Stimulated activated CD4-positive, alpha-beta T cell treated with anti-CD3 and anti-CD28 coated beads, Interleukin-2, amount 100 ng/mL, for 48 hours (primary cell): Measurements from ENCODE around the gene TPO.
"Not testable (repeated sequence)": the region's sequence is repeated elsewhere in the genome, so short reads cannot be mapped to it uniquely, and the experiment has no call there.

Experiments
- DNase-seq, 2 donors: peaks; one replicate each; pipeline ENCODE4 v3.0.0-alpha.2; 2020

TPO gene

GRCh38 chr2:1406434-1406833 is 6.8 kb upstream of the TPO start:
- no peak for DNase-seq

DNA sequence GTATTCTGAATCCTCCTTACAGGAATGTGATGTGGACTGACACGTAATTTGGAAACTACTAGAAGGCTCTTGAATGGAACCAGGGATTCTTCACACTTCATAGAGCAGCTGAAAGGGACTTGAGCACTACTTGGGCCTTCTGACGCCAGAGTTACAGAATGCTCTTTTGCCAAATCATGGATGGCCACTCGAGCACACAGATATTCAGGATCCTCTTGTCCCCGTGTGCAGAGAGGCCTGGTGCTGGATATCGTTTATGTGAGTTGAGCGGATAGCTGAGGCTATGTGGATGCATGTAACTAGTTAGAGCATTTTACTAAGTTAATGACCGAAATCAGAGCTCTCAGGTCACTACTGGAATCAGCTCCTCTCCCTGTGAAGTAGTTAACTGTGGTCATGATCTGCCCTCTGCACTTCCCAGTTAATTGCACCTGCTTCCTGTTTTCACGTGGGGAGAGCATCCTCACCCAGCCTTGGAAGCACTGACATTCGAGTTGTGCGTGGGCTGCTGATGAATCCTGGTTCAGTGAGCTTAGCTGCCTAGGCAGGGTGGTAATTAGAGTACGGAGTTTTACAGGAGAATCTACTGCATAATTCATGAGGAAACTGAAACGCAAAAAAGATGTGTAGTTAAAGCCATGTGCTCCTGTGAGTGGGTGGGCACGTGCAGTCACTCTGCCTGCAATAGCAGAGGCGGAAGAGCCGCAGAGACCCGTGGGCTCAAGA is 5.2 kb upstream of the TPO start:
- no peak for DNase-seq

DNA sequence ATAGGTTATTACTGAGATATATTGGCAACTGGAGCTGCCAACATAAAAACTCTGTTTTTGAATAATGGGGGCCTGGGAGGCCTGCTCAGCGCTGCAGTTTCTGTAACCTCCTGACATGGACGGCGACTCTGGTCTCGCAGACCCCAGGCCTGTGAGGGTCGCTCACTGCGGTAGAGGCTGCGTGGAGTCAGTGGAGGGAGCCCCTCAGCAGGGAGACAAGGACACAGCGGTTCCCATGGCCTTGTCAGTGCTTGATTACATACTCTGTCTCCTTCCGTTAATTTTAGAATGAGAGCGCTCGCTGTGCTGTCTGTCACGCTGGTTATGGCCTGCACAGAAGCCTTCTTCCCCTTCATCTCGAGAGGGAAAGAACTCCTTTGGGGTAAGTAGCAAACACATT is 858 bp downstream of the TPO start:
- DNase-seq = no peak

DNA sequence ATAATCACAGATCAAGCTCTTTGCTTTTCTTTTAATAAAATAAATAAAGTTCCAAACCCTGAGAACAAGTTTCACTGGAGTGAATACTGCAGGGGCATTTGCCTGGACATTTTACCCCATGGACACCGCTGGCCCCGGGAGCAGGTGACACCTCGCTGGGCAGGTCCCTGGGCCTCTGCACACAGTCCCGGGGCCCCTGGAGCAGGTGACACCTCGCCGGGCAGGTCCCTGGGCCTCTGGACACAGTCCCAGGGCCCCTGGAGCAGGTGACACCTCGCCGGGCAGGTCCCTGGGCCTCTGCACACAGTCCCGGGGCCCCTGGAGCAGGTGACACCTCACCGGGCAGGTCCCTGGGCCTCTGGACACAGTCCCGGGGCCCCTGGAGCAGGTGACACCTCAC is 1.6 kb downstream of the TPO start:
- DNase-seq = not testable (repeated sequence)

DNA sequence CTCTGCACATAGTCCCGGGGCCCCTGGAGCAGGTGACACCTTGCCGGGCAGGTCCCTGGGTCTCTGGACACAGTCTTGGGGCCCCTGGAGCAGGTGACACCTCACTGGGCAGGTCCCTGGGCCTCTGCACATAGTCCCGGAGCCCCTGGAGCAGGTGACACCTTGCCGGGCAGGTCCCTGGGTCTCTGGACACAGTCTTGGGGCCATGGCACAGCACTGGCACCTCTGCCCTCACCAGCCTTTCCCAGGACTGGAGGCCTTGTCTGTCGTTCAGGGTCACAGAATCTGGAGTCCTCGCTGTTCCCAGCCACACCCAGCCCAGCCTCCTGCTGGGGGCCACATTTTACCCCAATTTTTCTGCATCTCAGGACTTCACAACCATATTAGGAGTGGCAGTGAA is 2.2 kb downstream of the TPO start:
- no peak for DNase-seq

- no peak for DNase-seq
Observed at GRCh38 chr2:1418566-1418965, 5.3 kb downstream of the TPO start.

DNA sequence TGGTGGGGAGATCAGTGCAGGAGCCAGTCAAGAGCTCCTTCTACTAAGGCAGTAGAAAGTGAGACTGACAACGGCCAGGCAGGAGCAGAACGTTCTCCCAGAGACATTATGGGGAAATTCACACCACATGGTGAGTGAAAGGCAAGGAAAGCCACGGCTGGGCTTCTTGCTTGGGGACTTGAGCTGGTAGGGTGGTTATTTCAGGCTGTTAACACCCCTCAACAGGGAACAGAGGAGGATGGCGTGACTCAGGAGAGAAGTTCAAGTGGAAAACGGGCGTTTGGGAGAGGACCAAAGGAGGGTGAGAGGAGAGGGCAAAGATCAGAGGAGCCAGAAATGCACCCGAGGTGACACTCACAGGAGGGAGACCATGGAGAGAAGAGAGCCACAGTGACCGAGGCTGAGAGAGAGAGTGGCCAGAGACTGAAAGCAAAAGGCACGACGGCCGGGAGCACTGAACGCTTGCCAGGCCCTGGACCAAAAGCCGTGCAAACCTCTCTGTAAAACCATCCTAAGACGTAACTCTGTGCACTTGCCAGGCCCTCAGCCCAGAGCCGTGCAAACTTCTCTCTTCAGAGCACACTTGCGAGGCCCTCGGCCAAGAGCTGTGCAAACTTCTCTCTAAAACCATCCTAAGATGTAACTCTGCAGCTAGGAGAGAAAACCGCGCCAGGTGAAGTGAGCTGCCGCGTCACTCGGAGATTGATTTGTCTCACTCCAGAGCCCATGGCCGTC is 7.7 kb downstream of the TPO start:
- DNase-seq = no peak

DNA sequence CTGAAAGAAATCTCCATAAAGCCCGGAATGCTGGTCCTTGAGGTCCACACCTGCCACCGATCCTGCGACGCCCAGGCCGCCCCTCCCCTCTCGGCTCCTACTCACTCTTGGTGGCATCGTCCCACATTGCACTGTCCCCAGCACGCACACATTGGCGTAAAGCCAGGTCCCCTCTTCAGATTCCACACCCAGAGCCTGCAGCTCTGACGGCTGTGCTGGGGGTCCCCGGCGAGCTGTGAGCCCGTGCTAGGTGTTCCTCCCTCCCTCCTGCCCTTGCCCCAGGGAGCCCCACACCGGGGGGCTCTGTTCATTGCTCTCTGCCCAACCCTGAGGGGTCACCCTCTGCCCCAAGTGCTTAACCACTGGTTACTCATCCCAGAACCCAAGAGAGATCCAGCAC is 8.5 kb downstream of the TPO start:
- DNase-seq = no peak

DNA sequence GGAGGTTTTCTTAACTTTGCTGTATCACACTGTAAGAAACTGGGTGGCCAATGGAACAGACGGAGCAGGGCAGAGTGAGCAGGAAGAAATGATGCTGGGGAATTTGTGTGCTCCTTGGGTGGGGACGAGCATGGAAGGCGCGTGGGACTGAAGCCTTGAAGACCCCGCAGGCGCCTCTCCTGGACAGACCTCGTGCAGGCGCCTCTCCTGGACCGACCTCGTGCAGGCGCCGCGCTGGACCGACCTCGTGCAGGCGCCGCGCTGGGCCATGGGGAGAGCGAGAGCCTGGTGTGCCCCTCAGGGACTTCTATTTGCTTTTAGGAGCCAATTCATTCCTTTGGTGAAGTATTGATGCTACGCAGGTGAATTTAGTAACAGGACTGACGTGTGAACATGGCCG is 8.9 kb downstream of the TPO start:
- no peak for DNase-seq

DNA sequence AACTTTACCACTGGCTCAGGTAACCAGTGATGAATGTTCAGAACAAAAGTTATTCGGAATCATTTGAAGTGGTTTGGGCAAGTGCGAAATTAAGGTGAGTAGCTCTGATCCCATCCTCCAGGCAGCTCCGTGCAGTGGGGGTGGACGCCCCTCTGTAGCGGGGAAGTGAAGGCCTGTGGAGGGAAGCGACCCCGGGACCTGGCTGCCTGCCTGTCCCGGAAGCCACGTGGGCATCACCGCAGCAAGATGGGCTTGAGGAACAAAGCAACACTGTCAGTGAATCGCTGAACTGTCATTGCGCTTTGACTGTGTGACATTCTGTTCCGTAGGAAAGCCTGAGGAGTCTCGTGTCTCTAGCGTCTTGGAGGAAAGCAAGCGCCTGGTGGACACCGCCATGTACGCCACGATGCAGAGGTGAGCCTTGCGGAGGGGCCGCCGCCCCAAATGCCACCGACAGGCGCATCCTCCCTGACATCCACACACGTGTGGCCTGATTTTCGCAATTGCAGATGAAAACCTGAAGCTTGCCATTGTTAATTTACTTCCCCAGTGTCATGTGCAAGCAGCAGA is 9.5 kb downstream of the TPO start:
- DNase-seq = no peak

DNA sequence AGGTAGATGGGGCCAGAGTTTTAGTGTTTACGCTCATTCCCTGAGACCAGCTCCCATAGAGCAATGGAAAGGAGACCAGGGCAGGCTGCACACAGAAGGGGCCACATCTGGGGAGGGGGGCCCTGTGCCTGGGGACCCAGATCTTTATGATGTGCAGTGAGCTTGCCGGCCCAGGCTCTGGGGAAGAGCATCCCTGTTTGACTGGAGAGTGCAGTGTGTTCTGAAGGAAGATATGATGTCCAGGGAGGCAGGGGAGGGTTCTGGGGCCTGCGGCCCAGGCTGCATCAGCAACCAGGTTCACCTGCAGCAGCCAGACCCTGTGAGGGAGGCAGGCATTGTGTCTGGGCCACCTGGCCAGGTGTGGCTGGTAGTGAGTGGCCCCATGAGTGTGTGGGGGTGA is 13.8 kb downstream of the TPO start:
- DNase-seq = no peak

GRCh38 chr2:1429895-1430294 is 16.6 kb downstream of the TPO start:
- no peak for DNase-seq

- no peak for DNase-seq
Observed at GRCh38 chr2:1430491-1430890, 17.2 kb downstream of the TPO start.

- no peak for DNase-seq
Observed at GRCh38 chr2:1431886-1432400, 18.7 kb downstream of the TPO start.

DNA sequence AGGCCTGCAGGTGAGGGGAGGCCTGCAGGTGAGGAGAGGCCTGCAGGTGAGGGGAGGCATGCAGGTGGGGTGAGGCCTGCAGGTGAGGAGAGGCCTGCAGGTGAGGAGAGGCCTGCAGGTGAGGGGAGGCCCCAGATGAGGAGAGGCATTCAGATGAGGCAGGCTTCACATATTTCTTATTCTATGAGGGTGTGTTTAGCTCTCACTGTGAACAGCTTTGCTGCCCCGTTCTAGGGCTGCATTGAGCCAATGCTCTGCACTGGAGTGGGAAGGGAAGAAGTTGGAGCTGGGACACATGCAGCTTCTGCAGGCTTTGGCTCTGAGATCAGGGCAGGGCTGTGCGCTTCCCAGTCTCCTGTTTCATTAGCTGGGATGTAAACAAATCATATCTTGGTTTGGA is 19.5 kb downstream of the TPO start:
- no peak for DNase-seq

GRCh38 chr2:1436369-1436768 is 23.1 kb downstream of the TPO start:
- DNase-seq = no peak

DNA sequence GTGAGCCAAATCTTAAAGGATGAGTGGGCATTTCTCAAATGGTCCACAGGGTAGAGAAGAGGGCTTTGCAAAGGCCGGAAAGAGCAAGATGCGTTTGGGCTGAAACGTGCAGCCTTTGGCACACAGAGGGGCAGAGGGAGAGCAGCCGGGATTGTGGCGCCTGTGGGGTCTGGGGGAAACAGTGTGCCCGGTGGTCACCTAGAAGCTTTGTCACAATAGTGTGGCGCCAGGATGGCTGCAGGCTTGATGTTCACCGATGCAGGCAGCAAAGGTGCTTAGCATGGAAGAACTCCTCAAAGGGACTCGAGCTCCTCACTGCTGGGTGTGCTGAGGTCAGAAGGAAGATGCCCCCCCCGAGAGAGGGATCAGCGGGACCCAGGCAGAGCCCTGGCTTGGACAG is 23.8 kb downstream of the TPO start:
- DNase-seq = no peak

DNA sequence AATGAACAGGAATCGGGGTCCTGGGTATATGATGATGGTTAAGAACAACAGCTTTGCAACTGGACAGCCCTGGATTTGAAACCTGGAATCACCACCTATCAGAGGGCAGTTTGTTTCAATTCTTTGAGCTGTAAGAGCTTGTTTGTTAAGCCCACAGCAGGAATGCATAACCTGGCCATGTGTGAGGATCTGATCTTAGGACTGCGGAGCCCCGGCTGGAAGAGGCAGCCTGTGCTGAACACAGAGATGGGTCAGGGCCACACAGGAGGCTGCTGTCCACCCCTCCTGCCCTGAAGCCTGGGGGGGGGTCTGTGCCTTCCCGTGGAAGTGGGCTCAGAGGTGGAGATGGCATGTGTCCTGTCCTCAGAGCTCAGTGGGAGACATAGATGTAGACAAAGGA is 24.3 kb downstream of the TPO start:
- no peak for DNase-seq

DNA sequence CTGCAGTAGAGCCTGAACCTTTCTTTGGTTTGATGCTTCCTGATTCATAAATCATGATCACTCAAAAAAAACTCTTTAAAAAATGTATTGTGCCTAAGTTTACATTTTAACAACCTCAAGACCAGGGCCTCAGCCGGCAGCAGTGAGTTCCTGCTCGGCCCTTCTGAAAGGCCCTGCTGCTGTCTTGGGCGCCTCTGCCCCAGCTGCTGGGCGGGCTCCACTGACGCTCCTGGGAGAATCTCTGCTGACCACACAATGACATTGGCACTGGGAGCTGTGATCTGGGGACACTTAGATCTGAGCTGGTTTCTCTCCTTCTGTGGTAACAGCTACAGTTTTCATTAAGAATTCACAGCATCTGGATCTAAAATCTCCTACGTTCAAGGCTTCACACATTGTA is 25.7 kb downstream of the TPO start:
- no peak for DNase-seq

DNA sequence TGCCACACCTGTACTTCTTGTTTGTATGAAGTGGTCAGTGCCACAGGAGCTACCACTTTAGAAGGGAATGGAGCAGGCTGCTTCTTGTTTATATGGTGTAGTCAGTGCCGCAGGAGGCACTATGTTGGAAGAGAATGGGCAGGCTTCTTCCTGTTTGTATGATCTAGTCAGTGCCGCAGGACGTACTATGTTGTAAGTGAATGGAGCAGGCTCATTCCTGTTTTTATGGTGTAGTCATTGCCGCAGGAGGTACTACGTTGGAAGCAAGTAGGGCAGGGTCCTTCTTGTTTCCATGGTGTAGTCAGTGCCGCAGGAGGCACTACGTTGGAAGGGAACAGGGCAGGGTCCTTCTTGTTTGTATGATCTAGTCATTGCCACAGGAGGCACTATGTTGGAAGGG is 27.3 kb downstream of the TPO start:
- DNase-seq = no peak

GRCh38 chr2:1446301-1446700 is 33.0 kb downstream of the TPO start:
- no peak for DNase-seq

DNA sequence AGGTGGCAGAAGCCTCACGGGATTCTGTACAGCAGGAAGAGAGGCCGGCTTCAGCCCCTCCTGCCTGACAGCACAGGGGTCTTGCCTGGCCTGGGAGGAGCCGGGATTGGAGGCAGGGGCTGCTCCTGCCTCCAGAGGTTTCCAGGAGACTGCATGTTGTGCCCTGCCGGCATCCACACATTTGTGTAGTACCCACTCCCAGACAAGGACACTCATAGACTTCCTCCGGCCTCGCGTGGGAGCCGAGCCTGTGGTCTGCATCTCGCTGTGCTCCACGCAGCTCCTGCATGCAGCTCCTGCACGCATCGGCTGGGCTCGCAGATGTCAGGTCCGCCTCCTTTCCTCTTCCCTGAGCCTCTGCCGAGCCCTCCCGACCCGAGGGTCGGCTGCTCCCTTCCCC is 34.7 kb downstream of the TPO start:
- no peak for DNase-seq

DNA sequence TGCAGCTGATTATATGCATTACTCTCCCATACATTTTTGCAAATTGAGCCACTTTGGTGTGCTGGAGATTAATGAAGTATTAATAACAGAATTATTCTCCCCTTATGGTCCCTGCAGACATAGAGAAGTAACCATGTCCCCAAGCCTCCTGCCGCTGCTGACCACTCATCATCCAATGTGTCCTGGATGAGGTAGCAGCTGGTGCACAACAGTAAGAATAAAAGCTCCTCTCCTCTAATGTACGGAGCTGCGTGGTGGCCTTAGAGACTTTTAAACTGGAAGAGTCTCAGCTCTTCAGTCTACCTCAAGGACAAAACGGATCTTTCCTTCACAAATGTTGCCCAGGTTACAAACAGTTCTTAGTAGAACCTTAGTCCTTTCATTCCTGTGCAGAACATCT is 37.7 kb downstream of the TPO start:
- no peak for DNase-seq

- DNase-seq = no peak
Observed at GRCh38 chr2:1451422-1451821, 38.2 kb downstream of the TPO start.
